ENCODE data around the gene PHKA2. TPM values are rescaled to one million over a fixed set of nuclear protein-coding genes. Genes with fewer than 3 reads are reported as not detected.

Gene PHKA2
- total and polyA plus RNA-seq, 10 of the 15 experiments (the other 5 are each of a cell fraction or from before 2014, with no cell fraction given) = 1.4 to 25.6 (median 15.4) TPM

DNA sequence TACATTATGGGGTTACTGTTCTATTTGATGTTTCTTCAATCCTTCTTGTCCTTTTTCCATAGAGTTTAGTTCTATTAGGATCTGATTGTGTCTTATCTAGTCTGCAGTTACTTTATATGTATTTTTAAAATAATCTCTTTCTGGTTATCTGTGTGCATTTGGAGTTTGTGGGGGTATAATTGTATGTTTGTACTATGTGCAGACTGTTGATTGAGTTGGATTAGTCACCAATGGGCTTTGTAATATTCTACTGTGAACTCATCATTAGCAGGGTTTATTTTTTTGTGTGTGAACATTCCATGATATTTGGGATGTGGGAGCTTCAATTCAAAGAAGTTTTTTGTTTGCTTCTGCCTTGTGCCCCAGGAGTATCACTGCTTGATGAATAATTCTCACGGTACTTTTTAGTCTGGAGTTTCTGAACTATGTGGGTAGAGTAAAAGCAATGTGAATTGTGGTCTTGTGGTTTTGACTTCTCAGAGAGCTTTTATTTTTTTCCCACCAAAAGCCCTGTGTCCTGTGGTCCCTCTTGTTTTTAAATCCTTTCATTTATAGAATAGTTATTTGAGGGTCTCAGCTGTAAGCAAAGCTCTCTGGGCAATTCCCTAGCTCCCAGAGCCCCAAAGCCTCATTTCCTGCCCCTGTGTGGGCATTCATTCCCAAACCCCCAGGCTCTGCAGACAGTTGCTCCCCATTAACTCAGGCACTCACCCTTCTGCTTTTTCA, 127.8 kb downstream of the PHKA2 start (continued):
- TF ChIP-seq IKZF2 (IDR thresholded peaks at IDR 0.05) (peak; percentile 83 to 86), PAX8 (IDR thresholded peaks at IDR 0.05) (no peak), ZNF217 (IDR thresholded peaks at IDR 0.05) (no peak), ATF2 (IDR thresholded peaks at IDR 0.05; ENCODE audit: low read length) (peak; percentile 99), SKIL (IDR thresholded peaks at IDR 0.05; ENCODE audit: low read depth, poor library complexity, severe bottlenecking) (peak; percentile 62), ZNF384 (IDR thresholded peaks at IDR 0.05; ENCODE audit: borderline replicate concordance, low read depth, low read length) (peak; percentile 27; the same call in 1 of the 2 replicates), BHLHE40 (IDR thresholded peaks at IDR 0.05; ENCODE audit: borderline replicate concordance in 1 of 2, low read depth in 2 of 2, low read length in 1 of 2) (no peak), KDM1A (IDR thresholded peaks at IDR 0.05; ENCODE audit: borderline replicate concordance) (no peak), BACH1 (IDR thresholded peaks at IDR 0.05; ENCODE audit: borderline replicate concordance) (no peak), RAD51 (IDR thresholded peaks at IDR 0.05) (0 out of 2 replicates have a peak, but pooled peaks have one; percentile 35), RELA (IDR thresholded peaks at IDR 0.05; ENCODE audit: borderline replicate concordance, partially characterized antibody) (no peak), TCF7 (IDR thresholded peaks at IDR 0.05; ENCODE audit: borderline replicate concordance) (no peak), FOXK2 (IDR thresholded peaks at IDR 0.05) (no peak), ZBED1 (IDR thresholded peaks at IDR 0.05; ENCODE audit: borderline replicate concordance) (no peak), MTA2 (IDR thresholded peaks at IDR 0.05; ENCODE audit: low read depth) (peak; percentile 71), HDAC6 (IDR thresholded peaks at IDR 0.05; ENCODE audit: unreplicated experiment) (no peak), CHD2 (IDR thresholded peaks at IDR 0.05; ENCODE audit: borderline replicate concordance, low read depth, low read length) (no peak), CHD4 (IDR thresholded peaks at IDR 0.05) (no peak), MYB (IDR thresholded peaks at IDR 0.05; ENCODE audit: borderline replicate concordance, low read depth, low read length) (no peak), SPI1 (IDR thresholded peaks at IDR 0.05; ENCODE audit: borderline replicate concordance, insufficient read depth, low read depth, low read length) (peak; percentile 81), IKZF1 (conservative IDR thresholded peaks at IDR 0.05) (peak; percentile 71), HCFC1 (IDR thresholded peaks at IDR 0.05; ENCODE audit: low read length) (no peak)
- TF ChIP-seq, protein P1, sequence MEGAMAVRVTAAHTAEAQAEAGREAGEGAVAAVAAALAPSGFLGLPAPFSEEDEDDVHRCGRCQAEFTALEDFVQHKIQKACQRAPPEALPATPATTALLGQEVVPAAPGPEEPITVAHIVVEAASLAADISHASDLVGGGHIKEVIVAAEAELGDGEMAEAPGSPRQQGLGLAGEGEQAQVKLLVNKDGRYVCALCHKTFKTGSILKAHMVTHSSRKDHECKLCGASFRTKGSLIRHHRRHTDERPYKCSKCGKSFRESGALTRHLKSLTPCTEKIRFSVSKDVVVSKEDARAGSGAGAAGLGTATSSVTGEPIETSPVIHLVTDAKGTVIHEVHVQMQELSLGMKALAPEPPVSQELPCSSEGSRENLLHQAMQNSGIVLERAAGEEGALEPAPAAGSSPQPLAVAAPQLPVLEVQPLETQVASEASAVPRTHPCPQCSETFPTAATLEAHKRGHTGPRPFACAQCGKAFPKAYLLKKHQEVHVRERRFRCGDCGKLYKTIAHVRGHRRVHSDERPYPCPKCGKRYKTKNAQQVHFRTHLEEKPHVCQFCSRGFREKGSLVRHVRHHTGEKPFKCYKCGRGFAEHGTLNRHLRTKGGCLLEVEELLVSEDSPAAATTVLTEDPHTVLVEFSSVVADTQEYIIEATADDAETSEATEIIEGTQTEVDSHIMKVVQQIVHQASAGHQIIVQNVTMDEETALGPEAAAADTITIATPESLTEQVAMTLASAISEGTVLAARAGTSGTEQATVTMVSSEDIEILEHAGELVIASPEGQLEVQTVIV (IDR thresholded peaks at IDR 0.05; ENCODE audit: borderline replicate concordance, partially characterized antibody) = no peak
- TF ChIP-seq, protein P2, sequence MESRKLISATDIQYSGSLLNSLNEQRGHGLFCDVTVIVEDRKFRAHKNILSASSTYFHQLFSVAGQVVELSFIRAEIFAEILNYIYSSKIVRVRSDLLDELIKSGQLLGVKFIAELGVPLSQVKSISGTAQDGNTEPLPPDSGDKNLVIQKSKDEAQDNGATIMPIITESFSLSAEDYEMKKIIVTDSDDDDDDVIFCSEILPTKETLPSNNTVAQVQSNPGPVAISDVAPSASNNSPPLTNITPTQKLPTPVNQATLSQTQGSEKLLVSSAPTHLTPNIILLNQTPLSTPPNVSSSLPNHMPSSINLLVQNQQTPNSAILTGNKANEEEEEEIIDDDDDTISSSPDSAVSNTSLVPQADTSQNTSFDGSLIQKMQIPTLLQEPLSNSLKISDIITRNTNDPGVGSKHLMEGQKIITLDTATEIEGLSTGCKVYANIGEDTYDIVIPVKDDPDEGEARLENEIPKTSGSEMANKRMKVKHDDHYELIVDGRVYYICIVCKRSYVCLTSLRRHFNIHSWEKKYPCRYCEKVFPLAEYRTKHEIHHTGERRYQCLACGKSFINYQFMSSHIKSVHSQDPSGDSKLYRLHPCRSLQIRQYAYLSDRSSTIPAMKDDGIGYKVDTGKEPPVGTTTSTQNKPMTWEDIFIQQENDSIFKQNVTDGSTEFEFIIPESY (IDR thresholded peaks at IDR 0.05) = no peak

Measured in GM12878 (cell line).